HG03097 (cell line): ENCODE data around the gene ABHD1.

Experiments
- ATAC-seq: cut with Tn5 transposase; IDR thresholded peaks from one replicate; pipeline ENCODE4 v1.9.1; 2021; ENCODE audit not compliant: unreplicated experiment, low FRiP score

The ABHD1 gene

DNA sequence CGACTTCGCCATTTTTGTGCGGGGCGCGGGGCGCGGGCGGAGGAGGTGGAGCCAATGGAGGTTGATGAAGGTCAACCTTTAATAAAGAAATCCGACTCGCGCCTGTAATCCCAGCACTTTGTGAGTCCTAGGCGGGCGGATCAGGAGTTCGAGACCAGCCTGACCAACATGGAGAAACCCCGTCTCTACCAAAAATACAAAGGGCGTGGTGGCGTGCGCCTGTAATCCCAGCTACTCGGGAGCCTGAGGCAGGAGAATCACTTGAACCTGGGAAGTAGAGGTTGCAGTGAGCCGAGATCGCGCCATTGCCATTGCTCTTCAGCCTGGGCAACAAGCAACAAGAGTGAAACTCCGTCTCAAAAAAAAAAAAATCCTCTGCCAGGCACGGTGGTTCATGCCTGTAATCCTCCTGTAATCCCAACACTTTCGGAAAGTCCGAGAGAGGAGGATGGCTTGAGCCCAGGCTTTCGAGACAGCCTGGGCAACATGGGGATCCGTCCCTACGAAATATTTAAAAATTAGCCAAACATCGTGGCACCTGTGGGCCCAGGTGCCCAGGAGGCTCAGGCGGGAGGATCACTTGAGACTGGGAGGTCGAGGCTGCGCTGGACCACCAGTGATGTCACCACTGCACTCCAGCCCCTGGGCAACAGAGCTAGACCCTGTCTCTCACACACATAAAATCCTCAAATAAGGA lies 11.3 kb downstream of the ABHD1 start:
- ATAC-seq, result no peak

DNA sequence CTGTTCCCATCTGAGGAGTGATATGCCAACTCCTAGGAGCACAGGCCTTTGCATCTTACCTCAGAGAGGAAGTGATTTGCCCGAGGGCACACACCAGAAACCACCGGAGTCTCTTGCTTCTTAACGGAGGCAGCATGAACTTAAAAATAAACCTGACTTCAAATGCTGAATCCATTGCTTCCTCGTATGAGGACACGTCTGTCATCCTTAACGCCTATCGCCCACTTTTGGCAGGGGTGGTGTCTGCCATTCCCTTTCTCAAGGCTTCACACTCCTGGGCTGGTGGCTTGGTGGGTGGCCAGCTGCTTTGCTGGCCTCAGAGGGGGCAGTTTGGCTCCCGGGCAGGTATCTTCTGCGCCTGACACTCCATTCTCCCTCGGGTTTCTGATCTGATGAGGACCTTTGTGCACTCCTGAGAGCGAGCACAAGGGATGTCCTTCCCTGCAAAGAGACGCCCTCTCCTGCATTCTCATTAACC lies 11.9 kb downstream of the ABHD1 start:
- ATAC-seq, result no peak

DNA sequence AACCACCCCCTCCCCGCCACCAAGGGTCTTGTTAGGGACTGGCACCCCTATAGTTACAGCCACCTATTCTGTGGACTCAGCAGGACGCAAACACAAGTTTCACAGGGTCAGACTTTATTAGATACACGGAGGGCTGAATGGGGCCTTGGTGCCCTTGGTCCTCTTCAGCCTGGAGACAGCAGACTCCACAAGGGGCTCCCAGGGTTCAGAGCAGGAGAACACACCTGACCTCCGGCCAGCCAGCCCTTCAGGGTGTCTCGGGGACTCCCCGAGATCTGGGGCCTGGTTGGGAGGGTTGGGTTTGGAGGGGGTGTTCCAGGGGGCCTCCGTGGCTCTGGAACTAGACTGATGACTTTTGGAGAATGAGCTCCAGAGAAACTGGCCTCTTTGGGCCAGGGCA lies 13.1 kb downstream of the ABHD1 start:
- ATAC-seq, result no peak

DNA sequence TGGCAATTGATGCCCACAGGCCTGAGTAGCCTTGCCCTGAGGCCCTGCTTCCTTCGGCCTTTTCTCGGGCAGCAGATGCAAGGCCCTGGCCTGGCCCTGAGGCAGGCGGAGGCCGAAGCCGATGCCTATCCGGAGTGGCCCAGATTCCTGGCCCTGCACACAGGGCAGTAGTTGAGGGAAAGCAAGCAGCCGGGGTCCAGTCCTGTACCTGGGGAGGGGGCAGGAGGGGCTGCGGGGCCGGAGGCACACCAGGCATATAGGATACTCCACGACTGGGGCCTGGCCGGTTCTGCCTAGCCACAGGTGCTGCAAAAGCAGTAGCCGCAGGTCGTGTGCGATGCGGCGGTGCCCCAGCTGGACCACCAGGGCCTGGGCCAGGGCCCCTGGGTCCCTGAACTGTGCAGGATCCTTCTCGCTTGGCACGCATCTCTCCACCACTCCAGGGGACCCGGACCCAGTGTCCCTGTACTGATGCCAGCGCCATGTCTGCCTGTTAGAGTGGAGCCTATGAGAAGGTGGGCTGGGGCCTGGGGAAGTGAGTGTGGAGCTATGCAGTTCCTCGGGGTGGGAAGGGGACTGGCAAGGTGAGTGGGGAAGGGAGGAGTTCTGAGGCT lies 13.8 kb downstream of the ABHD1 start:
- no peak for ATAC-seq

- no peak for ATAC-seq
Observed at GRCh38 chr2:27138111-27138510, 14.5 kb downstream of the ABHD1 start.

DNA sequence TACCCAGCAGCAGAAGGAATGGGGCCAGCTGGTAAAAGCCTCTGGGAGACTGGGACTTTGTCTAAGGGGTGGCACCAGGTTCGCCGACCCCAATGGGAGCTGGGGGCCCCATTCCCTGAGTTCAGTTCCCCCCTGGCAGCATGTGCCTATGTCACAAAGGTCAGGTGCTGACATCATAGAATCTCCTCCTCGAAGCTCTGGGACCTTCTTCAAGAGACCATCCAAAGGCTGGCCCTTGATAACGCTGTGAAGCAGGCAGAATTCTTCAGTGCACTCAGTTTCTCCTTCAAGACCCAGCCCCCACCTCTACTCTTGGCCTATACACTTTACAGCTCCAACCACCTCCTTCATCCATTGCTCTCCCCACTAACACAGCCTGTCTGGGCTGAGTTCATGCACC lies 15.7 kb downstream of the ABHD1 start, which contains the start of gene PRR30:
Gene PRR30, minus strand, starts transcription at position 101 of the 400 bp plus-strand sequence. CDS start 1,081 bp downstream, outside the sequence.
- ATAC-seq, result no peak

- no peak for ATAC-seq
Observed at GRCh38 chr2:27143285-27143684, 19.7 kb downstream of the ABHD1 start.

- no peak for ATAC-seq
Observed at GRCh38 chr2:27145682-27146081, 22.1 kb downstream of the ABHD1 start.

DNA sequence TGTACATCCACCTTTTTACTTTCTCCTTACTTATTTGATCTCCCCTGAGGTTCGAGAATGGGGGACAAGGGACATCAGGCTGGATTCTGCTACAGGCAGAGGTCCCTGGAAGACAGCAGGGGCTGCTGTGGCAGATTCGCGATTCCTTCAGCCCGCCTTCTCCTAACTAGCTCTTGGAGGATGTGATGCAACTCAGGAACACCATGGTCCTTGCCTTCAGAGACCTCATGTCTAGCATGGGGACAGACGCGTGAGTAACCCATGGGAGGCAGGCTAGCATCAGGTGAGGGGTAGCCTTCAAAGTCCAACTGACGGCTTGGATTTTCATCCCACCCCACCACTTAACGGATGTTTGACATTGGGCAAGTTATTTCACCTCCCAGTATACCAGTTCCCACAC lies 24.3 kb downstream of the ABHD1 start:
- ATAC-seq, result no peak

DNA sequence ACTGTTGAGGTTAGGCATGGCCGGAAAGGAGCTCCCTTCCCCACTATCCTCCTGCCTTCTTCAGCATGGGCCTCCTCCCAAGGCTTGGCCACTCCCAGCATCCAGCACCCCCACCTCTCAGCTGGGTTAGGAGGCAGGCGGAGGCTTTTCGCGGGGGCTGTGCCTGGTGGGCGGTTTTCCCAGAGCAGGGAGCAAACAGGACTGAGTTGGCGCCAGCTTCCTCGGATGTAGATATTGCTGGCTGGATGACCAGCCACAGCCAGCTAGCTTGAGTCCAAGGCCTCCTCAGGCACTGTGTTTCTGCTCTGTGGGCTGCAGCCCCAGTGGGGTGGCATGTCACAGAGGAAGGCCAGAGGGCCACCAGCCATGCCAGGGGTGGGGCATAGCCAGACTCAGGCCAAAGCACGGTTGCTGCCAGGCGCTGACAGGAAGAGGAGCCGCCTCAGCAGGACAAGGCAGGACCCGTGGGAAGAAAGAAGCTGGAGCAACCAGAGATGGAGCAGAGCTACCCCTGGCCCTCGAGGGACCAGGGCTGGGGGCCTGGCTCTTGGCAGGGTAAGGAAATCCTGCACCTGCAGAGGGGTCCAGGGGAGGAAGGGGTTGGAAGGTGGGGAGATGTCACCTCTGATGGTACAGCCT lies 25.3 kb downstream of the ABHD1 start, which contains the start of gene TCF23:
Gene TCF23, plus strand, starts transcription at position 204 of the 639 bp plus-strand sequence. Its CDS starts 130 bp downstream, at position 334.
- ATAC-seq, result no peak

GRCh38 chr2:27149570-27150405 lies 26.2 kb downstream of the ABHD1 start:
- no peak for ATAC-seq

- ATAC-seq, result no peak
Observed at GRCh38 chr2:27150639-27151230, 27.1 kb downstream of the ABHD1 start.

DNA sequence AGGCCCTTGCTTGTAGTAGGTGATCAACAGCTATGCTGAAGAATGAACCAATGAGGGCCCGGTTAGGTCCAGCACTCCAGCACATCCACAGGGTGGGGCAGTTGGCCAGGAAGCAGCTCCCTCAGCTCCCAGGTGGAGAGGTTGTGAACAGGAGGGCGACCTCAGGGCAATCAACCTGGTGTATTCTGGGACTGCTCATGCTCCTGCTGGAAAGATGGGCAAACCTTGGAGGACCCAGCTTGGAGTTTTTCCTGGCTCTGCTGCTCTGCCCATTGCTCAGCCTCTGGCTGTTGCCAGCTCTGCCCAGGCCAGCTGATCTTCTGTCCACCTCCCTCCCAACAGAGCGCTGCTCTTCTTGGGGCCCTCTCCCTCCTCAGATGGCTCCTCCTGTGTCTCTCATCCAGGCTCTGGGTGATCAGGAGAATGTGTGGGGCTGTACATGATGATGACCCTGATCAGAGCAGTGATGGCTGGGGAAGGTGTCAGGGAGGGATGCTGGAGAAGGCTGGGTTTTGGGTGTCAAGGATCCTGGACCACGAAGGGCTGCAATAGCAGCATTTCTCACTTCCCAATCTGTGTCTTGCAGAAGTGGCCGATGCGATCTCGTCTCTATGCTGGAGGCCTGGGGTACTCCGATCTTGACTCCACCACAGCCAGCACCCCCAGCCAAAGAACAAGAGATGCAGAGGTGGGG lies 28.6 kb downstream of the ABHD1 start:
- ATAC-seq, result no peak

GRCh38 chr2:27152796-27153464 lies 29.3 kb downstream of the ABHD1 start:
- ATAC-seq, result no peak

GRCh38 chr2:27154488-27154887 lies 30.9 kb downstream of the ABHD1 start:
- no peak for ATAC-seq

DNA sequence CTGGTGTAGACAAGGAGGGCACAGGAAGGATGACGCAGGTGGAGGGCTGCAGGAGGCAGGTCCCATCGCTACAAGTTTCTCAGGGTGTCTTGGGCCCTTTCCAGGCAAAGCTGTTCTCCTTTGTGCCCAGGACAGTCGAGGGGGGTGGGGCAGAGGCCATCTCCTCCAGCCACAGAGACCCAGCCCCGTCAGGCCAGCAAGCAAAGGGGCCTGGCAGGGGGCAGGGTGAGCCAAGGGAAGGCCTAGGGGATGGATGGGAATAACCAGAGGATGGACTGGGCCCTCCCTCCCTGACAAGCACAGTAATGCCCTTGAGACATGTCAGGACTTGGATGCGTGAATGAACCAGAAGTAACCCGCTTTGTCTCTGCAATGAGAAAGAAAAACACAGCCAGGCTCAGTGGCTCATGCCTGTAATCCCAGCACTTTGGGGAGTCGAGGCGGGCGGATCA lies 31.5 kb downstream of the ABHD1 start:
- ATAC-seq, result no peak

- no peak for ATAC-seq
Observed at GRCh38 chr2:27158468-27158867, 34.9 kb downstream of the ABHD1 start.

GRCh38 chr2:27159271-27159670 lies 35.7 kb downstream of the ABHD1 start:
- no peak for ATAC-seq

DNA sequence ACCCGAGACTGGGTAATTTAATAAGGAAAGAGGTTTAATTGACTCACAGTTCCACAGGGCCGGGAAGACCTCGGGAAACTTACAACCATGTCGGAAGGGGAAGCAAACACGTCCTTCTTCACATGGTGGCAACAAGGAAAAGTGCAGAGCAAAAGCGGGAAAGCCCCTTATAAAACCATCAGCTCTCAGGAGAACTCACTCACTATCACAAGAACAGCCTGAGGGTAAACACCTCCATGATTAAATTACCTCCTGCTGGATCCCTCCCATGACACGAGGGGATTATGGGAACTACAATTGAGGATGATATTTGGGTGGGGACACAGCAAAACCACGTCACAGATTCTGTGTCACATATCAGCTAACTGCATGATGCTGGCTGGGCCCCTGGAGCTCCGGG lies 36.6 kb downstream of the ABHD1 start:
- no peak for ATAC-seq
